GM13976 (cell line): ENCODE data around the gene FAM78A.

ENCODE experiments used
- DNase-seq: peaks from one replicate; pipeline ENCODE4 v3.0.0; 2012; ENCODE audit warnings: low spot score
- CTCF ChIP-seq: IDR thresholded peaks from 2 replicates; pipeline ENCODE4 v1.5.1; 2012; ENCODE audit warnings: borderline replicate concordance, mild to moderate bottlenecking; ENCODE audit not compliant: insufficient read depth; ENCODE audit errors: extremely low read depth, missing control alignments, control extremely low read depth
- in situ Hi-C: fragments of 300-500 bp; cut with MboI; formaldehyde crosslinking; loops from one replicate; pipeline ENCODE4 v1.12.0; 2022; ENCODE audit warnings: low sequenced_read_pairs, mixed read lengths, inconsistent platforms; ENCODE audit not compliant: unreplicated experiment

The FAM78A gene

DNA sequence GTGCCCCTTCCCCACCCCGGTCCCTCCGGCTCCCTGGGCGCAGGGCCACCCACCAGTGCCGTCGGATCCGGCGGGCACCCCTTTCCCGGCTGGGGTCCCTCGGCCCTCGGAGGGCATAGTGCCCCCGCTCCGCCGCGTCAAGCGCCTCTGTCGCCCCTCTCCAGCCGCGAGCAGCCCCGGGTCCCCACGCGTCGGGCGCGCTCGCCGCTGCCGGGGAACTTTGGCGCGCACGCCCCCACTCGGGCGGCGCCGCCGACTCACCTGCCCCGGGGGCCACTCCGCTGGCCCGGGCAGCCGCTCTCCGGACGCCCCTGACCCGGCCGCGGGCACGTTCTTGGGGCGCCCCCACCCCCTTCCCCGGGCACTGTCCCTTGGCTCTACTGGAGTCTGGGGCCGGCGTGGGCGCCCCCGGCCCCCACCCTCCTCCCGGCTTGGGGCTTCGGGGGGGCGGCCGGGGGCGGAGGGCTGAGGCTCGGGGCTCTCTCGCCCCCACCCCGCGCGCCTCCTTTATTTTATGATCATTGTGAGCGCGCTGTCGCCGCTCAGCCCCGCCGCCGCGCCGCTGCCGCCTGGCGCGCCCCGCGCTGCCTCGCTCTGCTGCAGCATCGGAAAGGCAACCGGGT is 1.1 kb upstream of the FAM78A start:
- in situ Hi-C loops: no loop called here

GRCh38 chr9:131276891-131277286 is 579 bp upstream of the FAM78A start:
- in situ Hi-C loops: no loop called here
- no peak for TF ChIP-seq CTCF
- peak; percentile 68 for DNase-seq

More for the DNA sequence above, 1.1 kb upstream of the FAM78A start:
- DNase-seq: peak; percentile 61
- TF ChIP-seq CTCF: peak; percentile 15

- DNase-seq: peak; percentile 67
- peak; percentile 48 for TF ChIP-seq CTCF
- in situ Hi-C loops: no loop called here
These were observed 797 bp downstream of the FAM78A start for GRCh38 chr9:131275332-131276093.

DNA sequence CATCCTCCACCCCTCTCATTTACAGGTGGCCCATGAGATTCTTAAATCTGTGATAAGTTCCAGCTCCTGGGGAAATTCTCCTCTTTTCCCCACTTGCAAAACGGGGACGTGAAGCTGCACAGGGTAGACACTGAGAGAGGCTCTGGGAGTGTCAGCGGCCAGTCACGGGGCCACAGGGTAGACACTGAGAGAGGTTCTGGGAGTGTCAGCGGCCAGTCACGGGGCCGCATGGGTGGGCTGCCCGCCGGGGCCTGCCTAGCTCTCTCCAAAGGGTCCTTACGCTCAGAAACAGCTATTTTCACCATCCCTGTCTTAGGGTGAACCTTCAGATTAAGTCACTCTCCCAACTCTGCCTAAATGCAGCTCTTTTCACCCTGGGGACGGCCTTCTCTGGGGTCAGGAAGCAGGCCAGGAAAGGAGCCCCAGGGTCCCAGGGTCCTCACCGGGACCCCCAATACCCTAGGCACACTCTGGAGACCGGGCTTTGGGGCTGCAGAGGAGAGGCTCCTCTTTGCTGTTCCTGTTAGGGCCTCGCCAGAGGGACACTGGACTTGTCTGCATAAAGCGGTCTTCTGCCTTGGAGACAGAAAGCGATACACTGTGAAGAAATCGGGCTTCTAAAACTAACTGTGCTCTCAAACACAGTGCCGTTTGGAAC is 1.5 kb downstream of the FAM78A start:
- no peak for TF ChIP-seq CTCF
- in situ Hi-C loops: no loop called here
- DNase-seq: peak; percentile 64

GRCh38 chr9:131273856-131274673 is 2.2 kb downstream of the FAM78A start:
- in situ Hi-C loops: no loop called here
- TF ChIP-seq CTCF: no peak
- DNase-seq: no peak

- DNase-seq: peak; percentile 64
- TF ChIP-seq CTCF: no peak
- in situ Hi-C loops: no loop called here
These were observed 3.0 kb downstream of the FAM78A start for GRCh38 chr9:131273146-131273855.
